GM23338 (cell line): Measurements from ENCODE around the gene TRIM31. TPM values are rescaled to one million over a fixed set of nuclear protein-coding genes. Genes with fewer than 3 reads are reported as not detected.

ENCODE experiments used
- ATAC-seq: fragments of 200-7000 bp; cut with Tn5 transposase; 3 replicates; pipeline ENCODE4 v1.9.1; 2020
- DNase-seq: peaks from one replicate; pipeline ENCODE4 v3.0.0-alpha.2; 2015; ENCODE audit warnings: low spot score
- H2AFZ ChIP-seq: fragments of 200-600 bp; sonication (generic); 2 replicates; pipeline ENCODE4 v1.8.0; 2016; ENCODE audit warnings: antibody characterized with exemption, mild to moderate bottlenecking, moderate library complexity
- H3F3A ChIP-seq: fragments of 200-600 bp; sonication (generic); replicated peaks from 2 replicates; pipeline ENCODE4 v1.8.0; 2017; ENCODE audit warnings: antibody characterized with exemption, mixed run types, low read depth
- H3K27ac ChIP-seq: fragments of 200-600 bp; sonication (generic); 2 replicates; pipeline ENCODE4 v1.6.1; 2016; ENCODE audit warnings: low read depth
- H3K27me3 ChIP-seq: fragments of 200-600 bp; sonication (generic); 2 replicates; pipeline ENCODE4 v1.8.0; 2016; ENCODE audit warnings: mild to moderate bottlenecking, mixed run types, moderate library complexity; ENCODE audit not compliant: insufficient read depth
- H3K36me3 ChIP-seq: fragments of 200-600 bp; sonication (generic); 2 replicates; pipeline ENCODE4 v1.8.0; 2016; ENCODE audit warnings: mild to moderate bottlenecking; ENCODE audit not compliant: insufficient read depth
- H3K4me1 ChIP-seq: fragments of 200-600 bp; sonication (generic); 2 replicates; pipeline ENCODE4 v1.8.0; 2016; ENCODE audit warnings: mild to moderate bottlenecking, moderate library complexity; ENCODE audit not compliant: insufficient read depth
- H3K4me2 ChIP-seq: fragments of 200-600 bp; sonication (generic); 2 replicates; pipeline ENCODE4 v1.7.1; 2017; ENCODE audit warnings: mixed run types
- H3K4me3 ChIP-seq: fragments of 200-600 bp; sonication (generic); 2 replicates; pipeline ENCODE4 v1.6.1; 2016; ENCODE audit warnings: mixed run types
- H3K79me2 ChIP-seq: fragments of 200-600 bp; sonication (generic); replicated peaks from 2 replicates; pipeline ENCODE4 v1.8.0; 2017; ENCODE audit warnings: mild to moderate bottlenecking; ENCODE audit not compliant: insufficient read depth
- H3K9me2 ChIP-seq: fragments of 200-600 bp; sonication (generic); 2 replicates; pipeline ENCODE4 v1.8.0; 2017; ENCODE audit not compliant: insufficient read depth
- H4K20me1 ChIP-seq: fragments of 200-600 bp; sonication (generic); replicated peaks from 2 replicates; pipeline ENCODE4 v1.8.0; 2017; ENCODE audit warnings: mild to moderate bottlenecking; ENCODE audit not compliant: insufficient read depth
- H3K27ac Mint-ChIP-seq: 2 replicates; pipeline ENCODE4 v1.8.0; 2020; ENCODE audit warnings: inconsistent platforms, mild to moderate bottlenecking, moderate library complexity, mixed read lengths
- H3K27me3 Mint-ChIP-seq: 3 replicates; pipeline ENCODE4 v1.8.0; 2022; ENCODE audit warnings: low read depth, mild to moderate bottlenecking, moderate library complexity, mixed read lengths, inconsistent platforms; ENCODE audit not compliant: insufficient read depth, poor library complexity
- H3K36me3 Mint-ChIP-seq: 3 replicates; pipeline ENCODE4 v1.8.0; 2021; ENCODE audit warnings: low read depth, mild to moderate bottlenecking, inconsistent platforms, moderate library complexity, mixed read lengths
- H3K4me1 Mint-ChIP-seq: 3 replicates; pipeline ENCODE4 v1.8.0; 2020; ENCODE audit warnings: mild to moderate bottlenecking, inconsistent platforms, mixed read lengths
- H3K4me3 Mint-ChIP-seq: 3 replicates; pipeline ENCODE4 v1.8.0; 2021; ENCODE audit warnings: moderate library complexity, mild to moderate bottlenecking, inconsistent platforms, mixed read lengths
- H3K9me3 Mint-ChIP-seq: 3 replicates; pipeline ENCODE4 v1.8.0; 2020; ENCODE audit warnings: moderate library complexity, mild to moderate bottlenecking, inconsistent platforms, mixed read lengths
- CREB1 ChIP-seq: fragments of 250-450 bp; sonication (Bioruptor Pico); IDR thresholded peaks from 2 replicates; pipeline ENCODE4 v1.5.0; 2020; ENCODE audit warnings: low read depth, mild to moderate bottlenecking, moderate library complexity
- EZH2phosphoT487 ChIP-seq: fragments of 200-600 bp; sonication (generic); IDR thresholded peaks from one replicate; pipeline ENCODE4 v1.8.1; 2018; ENCODE audit warnings: antibody characterized with exemption; ENCODE audit not compliant: unreplicated experiment
- JUNB ChIP-seq: IDR thresholded peaks from one replicate; pipeline ENCODE4 v1.6.1; 2016; ENCODE audit warnings: antibody characterized with exemption; ENCODE audit not compliant: unreplicated experiment
- NANOG ChIP-seq: IDR thresholded peaks from 2 replicates; pipeline ENCODE4 v1.6.1; 2016; ENCODE audit warnings: antibody characterized with exemption, borderline replicate concordance
- POLR2AphosphoS5 ChIP-seq: IDR thresholded peaks from 2 replicates; pipeline ENCODE4 v1.6.1; 2016; ENCODE audit warnings: antibody characterized with exemption, low read depth
- STAT1 ChIP-seq: IDR thresholded peaks from one replicate; pipeline ENCODE4 v1.6.1; 2016; ENCODE audit warnings: antibody characterized with exemption; ENCODE audit not compliant: unreplicated experiment
- ZNF114 ChIP-seq: fragments of 250-450 bp; sonication (Bioruptor Pico); IDR thresholded peaks from 2 replicates; pipeline ENCODE4 v1.5.0; 2020; ENCODE audit warnings: mild to moderate bottlenecking, moderate library complexity
- ZNF331 ChIP-seq: fragments of 250-450 bp; sonication (Bioruptor Pico); IDR thresholded peaks from 2 replicates; pipeline ENCODE4 v1.5.0; 2020; ENCODE audit warnings: low read depth, mild to moderate bottlenecking, moderate library complexity
- polyA plus RNA-seq: library from polyadenylated mRNA; unstranded; fragments of >200 nt; fragmentation: Nextera tagmentation; extraction: Ambion mirVana; gene quantifications from 2 replicates; pipeline ENCODE4 v1.2.1, GENCODE V29; 2016
- total RNA-seq: library from RNA; depleted of rRNA; stranded (reverse); fragments of >200 nt; shearing (Covaris generic); gene quantifications from 2 replicates; pipeline ENCODE4 v1.2.3, GENCODE V29; 2014
- TF ChIP-seq, protein P1 (sequence below): fragments of 250-450 bp; sonication (Bioruptor Pico); IDR thresholded peaks from 2 replicates; pipeline ENCODE4 v1.5.0; 2020; ENCODE audit warnings: mild to moderate bottlenecking, moderate library complexity
- TF ChIP-seq, protein P2 (sequence below): IDR thresholded peaks from one replicate; pipeline ENCODE4 v1.6.1; 2018; ENCODE audit warnings: antibody characterized with exemption; ENCODE audit not compliant: unreplicated experiment
- TF ChIP-seq, protein P3 (sequence below), 2 experiments: fragments of 200-600 bp in 1 of 2; sonication (generic) in 1 of 2; conservative IDR thresholded peaks; 2 replicates each; pipeline versions ENCODE4 v1.5.1 to v1.6.1; 2016 to 2017; ENCODE audit warnings: antibody characterized with exemption in 2 of 2, low read depth in 2 of 2, mild to moderate bottlenecking in 2 of 2, moderate library complexity in 1 of 2

TRIM31 gene
- total and polyA plus RNA-seq, 2 experiments from 2014 or later = 0.26 TPM; not detected in 1

DNA sequence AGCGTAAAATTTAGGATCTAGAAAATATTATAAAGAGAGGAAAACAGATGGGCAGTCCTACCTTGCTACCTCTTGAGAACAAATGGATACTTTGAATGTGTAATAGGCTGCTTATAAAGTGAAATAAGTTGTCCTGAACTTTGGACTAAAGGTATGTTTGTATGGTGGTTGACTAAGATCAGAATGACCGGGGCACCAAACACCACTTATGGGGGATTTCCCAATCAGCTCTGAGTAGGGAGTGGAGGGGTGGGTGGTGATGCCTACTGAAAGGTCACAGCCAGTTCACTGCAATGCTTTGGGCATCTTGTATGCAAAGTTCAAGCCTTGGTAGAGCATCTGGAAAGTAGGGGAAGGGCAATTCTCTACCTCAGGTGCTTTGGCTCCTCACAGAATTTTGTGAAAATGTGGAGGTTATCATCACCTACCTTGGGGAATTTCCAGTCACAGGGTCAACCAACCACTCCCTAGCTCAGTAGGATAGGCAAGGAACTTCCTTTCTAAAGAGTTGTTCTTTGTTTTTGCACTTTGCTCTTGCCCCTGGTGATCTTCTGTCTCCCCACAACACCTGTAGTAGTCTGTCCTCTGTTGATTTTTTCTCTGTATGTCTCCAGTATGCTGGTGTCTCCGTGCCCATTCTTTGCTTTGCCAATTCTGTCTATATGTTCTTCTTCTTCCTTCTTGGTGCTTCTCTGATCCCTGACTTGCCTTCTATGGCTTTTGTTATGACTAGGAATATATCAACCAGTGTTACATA, at the start of gene TRIM31 (continued):
- TF ChIP-seq POLR2AphosphoS5 = no peak

DNA sequence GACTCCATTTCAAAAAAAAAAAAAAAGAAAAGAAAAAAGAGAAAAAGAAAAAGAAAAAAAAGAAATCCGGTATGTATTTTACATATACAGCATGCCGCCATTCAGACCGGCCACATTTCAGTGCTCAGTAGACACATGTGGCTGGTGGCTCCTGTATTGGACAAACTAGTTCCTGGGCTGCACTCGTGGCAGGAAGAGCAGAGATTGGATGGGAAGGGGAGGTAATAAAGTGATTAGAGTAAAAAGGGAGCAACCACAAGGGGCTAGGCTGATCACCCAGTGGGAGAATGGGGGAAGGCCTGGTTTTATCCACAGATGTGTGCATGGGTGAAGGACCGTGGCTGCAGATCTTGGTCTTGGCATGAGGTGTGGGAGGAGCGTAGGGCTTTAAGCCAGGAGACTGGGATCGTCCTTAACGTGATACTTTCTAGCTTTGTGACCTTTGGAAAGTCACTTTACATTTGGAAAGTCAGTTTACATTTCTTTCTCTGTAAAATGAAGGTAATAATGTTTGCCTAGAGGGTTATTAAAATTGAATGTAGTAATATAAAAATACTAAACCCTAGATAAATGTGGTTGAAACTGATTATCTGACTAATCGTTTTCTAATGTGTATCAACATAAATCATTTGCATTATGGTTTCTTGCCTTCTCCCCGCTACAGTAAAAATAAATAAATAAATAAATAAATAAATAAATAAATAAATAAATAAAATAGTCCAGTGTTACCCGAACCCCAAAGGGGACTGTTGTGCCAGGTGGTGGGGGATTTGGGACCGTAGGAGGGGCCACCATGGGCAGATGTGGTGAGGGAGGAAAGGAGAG, 49.6 kb upstream of the TRIM31 start:
- H3K27me3 ChIP-seq = peaks cover 4% of the 10 kb centered on the region; the same call in 1 of the 2 replicates
- H3K36me3 Mint-ChIP-seq = no peaks in the 10 kb centered on the region
- no peak overlapping the region for H3K27ac Mint-ChIP-seq
- no peak overlapping the region for H3K4me3 Mint-ChIP-seq
- no peak for DNase-seq
- no peak overlapping the region; the same call in 1 of the 2 replicates for H2AFZ ChIP-seq
- no peaks in the 10 kb centered on the region for H4K20me1 ChIP-seq
- no peak overlapping the region for H3K4me3 ChIP-seq
- no peaks in the 10 kb centered on the region for H3K4me1 ChIP-seq
- H3K9me2 ChIP-seq = no peaks in the 10 kb centered on the region
- no peaks in the 10 kb centered on the region for H3K36me3 ChIP-seq
- no peaks in the 10 kb centered on the region for H3K9me3 Mint-ChIP-seq
- no peaks in the 10 kb centered on the region for H3K79me2 ChIP-seq
- H3K27me3 Mint-ChIP-seq = peaks cover 4% of the 10 kb centered on the region
- no peak overlapping the region for H3K4me2 ChIP-seq
- peaks cover 3% of the 10 kb centered on the region; the same call in 2 of the 3 replicates for H3K4me1 Mint-ChIP-seq
- H3K27ac ChIP-seq = no peak overlapping the region
- H3F3A ChIP-seq = no peaks in the 10 kb centered on the region
- no peak for ATAC-seq
- TF ChIP-seq STAT1 (no peak), ZNF114 (CRISPR knock-in tag) (no peak), JUNB (no peak), POLR2AphosphoS5 (no peak), NANOG (no peak), ZNF331 (CRISPR knock-in tag) (no peak), CREB1 (CRISPR knock-in tag) (no peak), EZH2phosphoT487 (no peak)
- TF ChIP-seq, protein P1, sequence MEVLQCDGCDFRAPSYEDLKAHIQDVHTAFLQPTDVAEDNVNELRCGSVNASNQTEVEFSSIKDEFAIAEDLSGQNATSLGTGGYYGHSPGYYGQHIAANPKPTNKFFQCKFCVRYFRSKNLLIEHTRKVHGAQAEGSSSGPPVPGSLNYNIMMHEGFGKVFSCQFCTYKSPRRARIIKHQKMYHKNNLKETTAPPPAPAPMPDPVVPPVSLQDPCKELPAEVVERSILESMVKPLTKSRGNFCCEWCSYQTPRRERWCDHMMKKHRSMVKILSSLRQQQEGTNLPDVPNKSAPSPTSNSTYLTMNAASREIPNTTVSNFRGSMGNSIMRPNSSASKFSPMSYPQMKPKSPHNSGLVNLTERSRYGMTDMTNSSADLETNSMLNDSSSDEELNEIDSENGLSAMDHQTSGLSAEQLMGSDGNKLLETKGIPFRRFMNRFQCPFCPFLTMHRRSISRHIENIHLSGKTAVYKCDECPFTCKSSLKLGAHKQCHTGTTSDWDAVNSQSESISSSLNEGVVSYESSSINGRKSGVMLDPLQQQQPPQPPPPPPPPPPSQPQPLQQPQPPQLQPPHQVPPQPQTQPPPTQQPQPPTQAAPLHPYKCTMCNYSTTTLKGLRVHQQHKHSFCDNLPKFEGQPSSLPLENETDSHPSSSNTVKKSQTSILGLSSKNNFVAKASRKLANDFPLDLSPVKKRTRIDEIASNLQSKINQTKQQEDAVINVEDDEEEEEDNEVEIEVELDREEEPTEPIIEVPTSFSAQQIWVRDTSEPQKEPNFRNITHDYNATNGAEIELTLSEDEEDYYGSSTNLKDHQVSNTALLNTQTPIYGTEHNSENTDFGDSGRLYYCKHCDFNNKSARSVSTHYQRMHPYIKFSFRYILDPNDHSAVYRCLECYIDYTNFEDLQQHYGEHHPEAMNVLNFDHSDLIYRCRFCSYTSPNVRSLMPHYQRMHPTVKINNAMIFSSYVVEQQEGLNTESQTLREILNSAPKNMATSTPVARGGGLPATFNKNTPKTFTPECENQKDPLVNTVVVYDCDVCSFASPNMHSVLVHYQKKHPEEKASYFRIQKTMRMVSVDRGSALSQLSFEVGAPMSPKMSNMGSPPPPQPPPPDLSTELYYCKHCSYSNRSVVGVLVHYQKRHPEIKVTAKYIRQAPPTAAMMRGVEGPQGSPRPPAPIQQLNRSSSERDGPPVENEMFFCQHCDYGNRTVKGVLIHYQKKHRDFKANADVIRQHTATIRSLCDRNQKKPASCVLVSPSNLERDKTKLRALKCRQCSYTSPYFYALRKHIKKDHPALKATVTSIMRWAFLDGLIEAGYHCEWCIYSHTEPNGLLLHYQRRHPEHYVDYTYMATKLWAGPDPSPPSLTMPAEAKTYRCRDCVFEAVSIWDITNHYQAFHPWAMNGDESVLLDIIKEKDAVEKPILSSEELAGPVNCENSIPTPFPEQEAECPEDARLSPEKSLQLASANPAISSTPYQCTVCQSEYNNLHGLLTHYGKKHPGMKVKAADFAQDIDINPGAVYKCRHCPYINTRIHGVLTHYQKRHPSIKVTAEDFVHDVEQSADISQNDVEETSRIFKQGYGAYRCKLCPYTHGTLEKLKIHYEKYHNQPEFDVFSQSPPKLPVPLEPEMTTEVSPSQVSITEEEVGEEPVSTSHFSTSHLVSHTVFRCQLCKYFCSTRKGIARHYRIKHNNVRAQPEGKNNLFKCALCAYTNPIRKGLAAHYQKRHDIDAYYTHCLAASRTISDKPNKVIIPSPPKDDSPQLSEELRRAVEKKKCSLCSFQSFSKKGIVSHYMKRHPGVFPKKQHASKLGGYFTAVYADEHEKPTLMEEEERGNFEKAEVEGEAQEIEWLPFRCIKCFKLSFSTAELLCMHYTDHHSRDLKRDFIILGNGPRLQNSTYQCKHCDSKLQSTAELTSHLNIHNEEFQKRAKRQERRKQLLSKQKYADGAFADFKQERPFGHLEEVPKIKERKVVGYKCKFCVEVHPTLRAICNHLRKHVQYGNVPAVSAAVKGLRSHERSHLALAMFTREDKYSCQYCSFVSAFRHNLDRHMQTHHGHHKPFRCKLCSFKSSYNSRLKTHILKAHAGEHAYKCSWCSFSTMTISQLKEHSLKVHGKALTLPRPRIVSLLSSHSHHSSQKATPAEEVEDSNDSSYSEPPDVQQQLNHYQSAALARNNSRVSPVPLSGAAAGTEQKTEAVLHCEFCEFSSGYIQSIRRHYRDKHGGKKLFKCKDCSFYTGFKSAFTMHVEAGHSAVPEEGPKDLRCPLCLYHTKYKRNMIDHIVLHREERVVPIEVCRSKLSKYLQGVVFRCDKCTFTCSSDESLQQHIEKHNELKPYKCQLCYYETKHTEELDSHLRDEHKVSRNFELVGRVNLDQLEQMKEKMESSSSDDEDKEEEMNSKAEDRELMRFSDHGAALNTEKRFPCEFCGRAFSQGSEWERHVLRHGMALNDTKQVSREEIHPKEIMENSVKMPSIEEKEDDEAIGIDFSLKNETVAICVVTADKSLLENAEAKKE = no peak
- TF ChIP-seq, protein P2, sequence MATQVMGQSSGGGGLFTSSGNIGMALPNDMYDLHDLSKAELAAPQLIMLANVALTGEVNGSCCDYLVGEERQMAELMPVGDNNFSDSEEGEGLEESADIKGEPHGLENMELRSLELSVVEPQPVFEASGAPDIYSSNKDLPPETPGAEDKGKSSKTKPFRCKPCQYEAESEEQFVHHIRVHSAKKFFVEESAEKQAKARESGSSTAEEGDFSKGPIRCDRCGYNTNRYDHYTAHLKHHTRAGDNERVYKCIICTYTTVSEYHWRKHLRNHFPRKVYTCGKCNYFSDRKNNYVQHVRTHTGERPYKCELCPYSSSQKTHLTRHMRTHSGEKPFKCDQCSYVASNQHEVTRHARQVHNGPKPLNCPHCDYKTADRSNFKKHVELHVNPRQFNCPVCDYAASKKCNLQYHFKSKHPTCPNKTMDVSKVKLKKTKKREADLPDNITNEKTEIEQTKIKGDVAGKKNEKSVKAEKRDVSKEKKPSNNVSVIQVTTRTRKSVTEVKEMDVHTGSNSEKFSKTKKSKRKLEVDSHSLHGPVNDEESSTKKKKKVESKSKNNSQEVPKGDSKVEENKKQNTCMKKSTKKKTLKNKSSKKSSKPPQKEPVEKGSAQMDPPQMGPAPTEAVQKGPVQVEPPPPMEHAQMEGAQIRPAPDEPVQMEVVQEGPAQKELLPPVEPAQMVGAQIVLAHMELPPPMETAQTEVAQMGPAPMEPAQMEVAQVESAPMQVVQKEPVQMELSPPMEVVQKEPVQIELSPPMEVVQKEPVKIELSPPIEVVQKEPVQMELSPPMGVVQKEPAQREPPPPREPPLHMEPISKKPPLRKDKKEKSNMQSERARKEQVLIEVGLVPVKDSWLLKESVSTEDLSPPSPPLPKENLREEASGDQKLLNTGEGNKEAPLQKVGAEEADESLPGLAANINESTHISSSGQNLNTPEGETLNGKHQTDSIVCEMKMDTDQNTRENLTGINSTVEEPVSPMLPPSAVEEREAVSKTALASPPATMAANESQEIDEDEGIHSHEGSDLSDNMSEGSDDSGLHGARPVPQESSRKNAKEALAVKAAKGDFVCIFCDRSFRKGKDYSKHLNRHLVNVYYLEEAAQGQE = no peak
- TF ChIP-seq, protein P3, sequence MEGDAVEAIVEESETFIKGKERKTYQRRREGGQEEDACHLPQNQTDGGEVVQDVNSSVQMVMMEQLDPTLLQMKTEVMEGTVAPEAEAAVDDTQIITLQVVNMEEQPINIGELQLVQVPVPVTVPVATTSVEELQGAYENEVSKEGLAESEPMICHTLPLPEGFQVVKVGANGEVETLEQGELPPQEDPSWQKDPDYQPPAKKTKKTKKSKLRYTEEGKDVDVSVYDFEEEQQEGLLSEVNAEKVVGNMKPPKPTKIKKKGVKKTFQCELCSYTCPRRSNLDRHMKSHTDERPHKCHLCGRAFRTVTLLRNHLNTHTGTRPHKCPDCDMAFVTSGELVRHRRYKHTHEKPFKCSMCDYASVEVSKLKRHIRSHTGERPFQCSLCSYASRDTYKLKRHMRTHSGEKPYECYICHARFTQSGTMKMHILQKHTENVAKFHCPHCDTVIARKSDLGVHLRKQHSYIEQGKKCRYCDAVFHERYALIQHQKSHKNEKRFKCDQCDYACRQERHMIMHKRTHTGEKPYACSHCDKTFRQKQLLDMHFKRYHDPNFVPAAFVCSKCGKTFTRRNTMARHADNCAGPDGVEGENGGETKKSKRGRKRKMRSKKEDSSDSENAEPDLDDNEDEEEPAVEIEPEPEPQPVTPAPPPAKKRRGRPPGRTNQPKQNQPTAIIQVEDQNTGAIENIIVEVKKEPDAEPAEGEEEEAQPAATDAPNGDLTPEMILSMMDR (conservative IDR thresholded peaks at IDR 0.05; ENCODE audit: low read depth in 2 of 2) = no peak
